Endodermal cell (in vitro differentiated cells): Measurements from ENCODE around the gene SDCCAG8. TPM values are rescaled to one million over a fixed set of nuclear protein-coding genes. Genes with fewer than 3 reads are reported as not detected.

Experiments used
- DNase-seq: peaks from one replicate; pipeline ENCODE4 v3.0.0-alpha.2; 2017
- H3K27ac ChIP-seq: 2 replicates; pipeline ENCODE4 v1.5.1; 2013; ENCODE audit warnings: mild to moderate bottlenecking, low read depth, low read length, moderate library complexity
- H3K27me3 ChIP-seq: 2 replicates; pipeline ENCODE4 v1.6.1; 2013; ENCODE audit warnings: mild to moderate bottlenecking, low read length, moderate library complexity; ENCODE audit not compliant: insufficient read depth, control insufficient read depth, poor library complexity, severe bottlenecking
- H3K36me3 ChIP-seq: 2 replicates; pipeline ENCODE4 v1.7.0; 2013; ENCODE audit warnings: mild to moderate bottlenecking, low read length, moderate library complexity; ENCODE audit not compliant: control insufficient read depth, insufficient read depth
- H3K4me1 ChIP-seq: one replicate; pipeline ENCODE4 v1.7.0; 2013; ENCODE audit warnings: low read length; ENCODE audit not compliant: control insufficient read depth, insufficient read depth
- H3K4me3 ChIP-seq: 2 replicates; pipeline ENCODE4 v1.5.1; 2013; ENCODE audit warnings: mild to moderate bottlenecking, low read length, moderate library complexity
- H3K9ac ChIP-seq: 2 replicates; pipeline ENCODE4 v1.6.1; 2013; ENCODE audit warnings: mild to moderate bottlenecking, low read length, moderate library complexity; ENCODE audit not compliant: poor library complexity, severe bottlenecking; ENCODE audit errors: extremely low read depth
- H3K9me3 ChIP-seq: 2 replicates; pipeline ENCODE4 v1.6.1; 2013; ENCODE audit warnings: mild to moderate bottlenecking, low read length, moderate library complexity; ENCODE audit not compliant: control insufficient read depth
- H3K27ac Mint-ChIP-seq: 2 replicates; pipeline ENCODE4 v1.8.0; 2020; ENCODE audit warnings: mixed read lengths
- H3K27me3 Mint-ChIP-seq: 2 replicates; pipeline ENCODE4 v1.8.0; 2021; ENCODE audit warnings: mild to moderate bottlenecking, mixed read lengths; ENCODE audit not compliant: insufficient read depth
- H3K36me3 Mint-ChIP-seq: 2 replicates; pipeline ENCODE4 v1.8.0; 2020; ENCODE audit warnings: low read depth, mixed read lengths
- H3K4me1 Mint-ChIP-seq: 2 replicates; pipeline ENCODE4 v1.8.0; 2020; ENCODE audit warnings: mixed read lengths
- H3K4me3 Mint-ChIP-seq: 2 replicates; pipeline ENCODE4 v1.8.0; 2020; ENCODE audit warnings: mild to moderate bottlenecking, moderate library complexity, mixed read lengths
- H3K9me3 Mint-ChIP-seq: 2 replicates; pipeline ENCODE4 v1.8.0; 2020; ENCODE audit warnings: mild to moderate bottlenecking, mixed read lengths
- WGBS, 2 experiments: methylation state at CpG; one replicate each; pipeline versions ENCODE4 v1.1.5 to v1.1.7; 2013; ENCODE audit warnings: missing lambda C conversion rate in 2 of 2, mixed read lengths in 1 of 2; ENCODE audit not compliant: insufficient coverage in 1 of 2, insufficient read length in 1 of 2; 5-methylcytosine and 5-hydroxymethylcytosine counted together
- total RNA-seq, 2 donors: library from RNA; stranded (reverse); fragmentation: NEBNext Ultra II Directional in 1 of 2; extraction: Animal tissue kit (Norgen Biotek cat#: 25700) in 1 of 2; gene quantifications; 2 replicates in 1 of 2; 3 replicates in 1 of 2; pipeline ENCODE4 v1.2.1, GENCODE V29; 2021
- TF ChIP-seq, protein P1 (sequence below): fragments of 200-600 bp; sonication (generic); conservative IDR thresholded peaks from 2 replicates; pipeline ENCODE4 v1.5.0; 2021; ENCODE audit warnings: antibody characterized with exemption, mild to moderate bottlenecking

The SDCCAG8 gene
- total RNA-seq, 2 donors from 2014 or later = 19.8 to 27.5 TPM

DNA sequence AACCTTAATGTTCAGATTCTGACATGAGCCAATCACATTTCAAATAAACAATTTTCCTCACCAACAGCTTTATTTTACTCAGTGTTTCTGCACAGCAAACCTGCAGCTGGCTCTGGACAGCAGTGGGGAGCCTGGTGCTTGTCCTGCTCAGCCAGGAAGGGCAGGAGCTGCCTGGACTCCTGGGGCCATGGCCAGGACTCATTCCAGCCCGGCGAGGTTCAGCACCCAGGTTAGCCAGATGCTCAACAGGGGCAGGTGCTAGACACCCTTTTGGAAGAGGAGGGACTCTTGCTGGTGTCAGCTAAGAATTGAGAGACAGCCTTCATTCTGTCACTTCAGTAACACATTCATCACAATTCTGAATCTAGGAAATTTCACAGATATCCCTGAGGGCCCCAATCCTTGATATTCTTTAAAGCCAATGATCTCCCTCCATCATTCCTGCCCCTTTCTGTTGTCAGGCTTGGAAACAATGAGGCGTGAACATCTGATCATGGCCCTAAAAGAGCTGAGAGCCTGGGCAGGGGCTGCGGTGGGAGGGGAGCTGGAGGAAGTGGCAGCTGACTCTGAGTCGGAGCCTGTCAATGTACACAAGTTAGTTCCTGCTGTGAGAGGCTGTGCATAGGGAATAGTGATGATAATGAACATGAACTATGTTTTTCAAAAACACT, 251.3 kb downstream of the SDCCAG8 start:
- H3K36me3 ChIP-seq = no peaks in the 10 kb centered on the region
- H3K9ac ChIP-seq = no peak overlapping the region
- TF ChIP-seq, protein P1, sequence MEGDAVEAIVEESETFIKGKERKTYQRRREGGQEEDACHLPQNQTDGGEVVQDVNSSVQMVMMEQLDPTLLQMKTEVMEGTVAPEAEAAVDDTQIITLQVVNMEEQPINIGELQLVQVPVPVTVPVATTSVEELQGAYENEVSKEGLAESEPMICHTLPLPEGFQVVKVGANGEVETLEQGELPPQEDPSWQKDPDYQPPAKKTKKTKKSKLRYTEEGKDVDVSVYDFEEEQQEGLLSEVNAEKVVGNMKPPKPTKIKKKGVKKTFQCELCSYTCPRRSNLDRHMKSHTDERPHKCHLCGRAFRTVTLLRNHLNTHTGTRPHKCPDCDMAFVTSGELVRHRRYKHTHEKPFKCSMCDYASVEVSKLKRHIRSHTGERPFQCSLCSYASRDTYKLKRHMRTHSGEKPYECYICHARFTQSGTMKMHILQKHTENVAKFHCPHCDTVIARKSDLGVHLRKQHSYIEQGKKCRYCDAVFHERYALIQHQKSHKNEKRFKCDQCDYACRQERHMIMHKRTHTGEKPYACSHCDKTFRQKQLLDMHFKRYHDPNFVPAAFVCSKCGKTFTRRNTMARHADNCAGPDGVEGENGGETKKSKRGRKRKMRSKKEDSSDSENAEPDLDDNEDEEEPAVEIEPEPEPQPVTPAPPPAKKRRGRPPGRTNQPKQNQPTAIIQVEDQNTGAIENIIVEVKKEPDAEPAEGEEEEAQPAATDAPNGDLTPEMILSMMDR = no peak

DNA sequence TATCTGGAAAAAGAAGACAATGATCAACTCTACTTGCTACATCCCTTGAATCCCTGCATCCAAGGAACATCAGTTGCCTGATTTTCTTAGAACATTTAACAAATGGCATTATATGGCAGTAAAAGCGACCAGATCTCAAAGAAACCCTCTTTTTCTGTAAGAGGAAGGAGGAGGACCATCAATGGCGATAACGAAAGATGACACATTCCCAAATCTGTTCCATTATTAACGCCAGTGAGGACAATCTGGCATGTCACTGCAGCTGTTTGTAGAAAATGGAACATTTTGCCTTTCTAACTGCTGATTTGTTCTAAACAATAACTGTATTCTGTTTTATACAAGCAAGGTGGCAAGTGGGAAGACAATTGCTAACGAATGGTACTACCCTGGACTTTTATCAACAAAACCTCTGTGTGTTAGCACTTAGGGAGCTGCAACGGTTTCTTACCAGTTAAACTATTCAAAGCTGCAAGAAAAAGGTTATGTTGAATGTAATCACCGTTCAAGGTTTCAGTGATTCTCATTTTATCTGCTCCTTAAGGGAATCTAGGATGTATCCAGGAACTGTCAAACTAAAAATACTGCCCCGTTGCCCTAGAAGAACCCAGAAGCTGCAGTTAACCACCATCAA, 251.9 kb downstream of the SDCCAG8 start:
- no peaks in the 10 kb centered on the region for H3K4me1 ChIP-seq
- Mint-ChIP-seq H3K27ac (no peak overlapping the region), H3K36me3 (peaks cover 19% of the 10 kb centered on the region), H3K4me1 (peaks cover 23% of the 10 kb centered on the region), H3K9me3 (no peaks in the 10 kb centered on the region), H3K4me3 (no peak overlapping the region), H3K27me3 (no peaks in the 10 kb centered on the region)
- no peak for DNase-seq
- H3K4me3 ChIP-seq = no peak overlapping the region
- H3K9me3 ChIP-seq = no peaks in the 10 kb centered on the region
- TF ChIP-seq, protein P1 = no peak
- H3K27me3 ChIP-seq = no peaks in the 10 kb centered on the region
- WGBS, 2 experiments = 88 to 95% methylated on average over 8 of the region's 8 CpGs
- H3K27ac ChIP-seq = peak overlapping the region; percentile 52
- H3K36me3 ChIP-seq = no peaks in the 10 kb centered on the region
- H3K9ac ChIP-seq = no peak overlapping the region

More for the DNA sequence above, 251.3 kb downstream of the SDCCAG8 start:
- H3K9me3 ChIP-seq = no peaks in the 10 kb centered on the region
- H3K27me3 Mint-ChIP-seq = no peaks in the 10 kb centered on the region
- no peak overlapping the region for H3K4me3 ChIP-seq
- WGBS, 2 experiments = 58 to 75% methylated on average over 2 to 5 of the region's 5 CpGs
- no peaks in the 10 kb centered on the region for H3K9me3 Mint-ChIP-seq
- no peak overlapping the region for H3K27ac Mint-ChIP-seq
- peak; percentile 79 for DNase-seq
- no peak overlapping the region for H3K4me3 Mint-ChIP-seq
- H3K27ac ChIP-seq = peak overlapping the region; percentile 52
- no peaks in the 10 kb centered on the region for H3K27me3 ChIP-seq
- H3K4me1 ChIP-seq = no peaks in the 10 kb centered on the region
- H3K36me3 Mint-ChIP-seq = peaks cover 19% of the 10 kb centered on the region
- H3K4me1 Mint-ChIP-seq = peaks cover 23% of the 10 kb centered on the region

GRCh38 chr1:243508303-243508713, 252.5 kb downstream of the SDCCAG8 start:
- H3K4me3 Mint-ChIP-seq = no peak overlapping the region
- H3K27me3 Mint-ChIP-seq = no peaks in the 10 kb centered on the region
- no peaks in the 10 kb centered on the region for H3K9me3 Mint-ChIP-seq
- Histone ChIP-seq H3K9ac (no peak overlapping the region), H3K36me3 (no peaks in the 10 kb centered on the region), H3K4me3 (no peak overlapping the region), H3K27ac (peak overlapping the region; percentile 52), H3K4me1 (no peaks in the 10 kb centered on the region), H3K27me3 (no peaks in the 10 kb centered on the region), H3K9me3 (no peaks in the 10 kb centered on the region)
- peak; percentile 52 for DNase-seq
- no peak overlapping the region for H3K27ac Mint-ChIP-seq
- 89 to 90% methylated on average over 7 to 9 of the region's 9 CpGs for WGBS, 2 experiments
- TF ChIP-seq, protein P1 = no peak
- H3K4me1 Mint-ChIP-seq = peaks cover 23% of the 10 kb centered on the region
- H3K36me3 Mint-ChIP-seq = peaks cover 19% of the 10 kb centered on the region
